Peyer's patch (tissue), 4 donors: Measurements from ENCODE around the gene MGAT5B. TPM values are rescaled to one million over a fixed set of nuclear protein-coding genes. Genes with fewer than 3 reads are reported as not detected.
A peak's percentile ranks its signal among the peaks of the same experiment; 100 is the strongest.

ENCODE experiments used
- DNase-seq, 3 donors: peaks; one replicate each; pipeline ENCODE4 v3.0.0-alpha.2; 2017 to 2019
- H3K27ac ChIP-seq, 4 donors: fragments of 200-600 bp; sonication (generic); one replicate each; pipeline ENCODE4 v1.5.1; 2016 to 2019
- H3K27me3 ChIP-seq, 2 donors: fragments of 200-600 bp; sonication (generic); one replicate each; pipeline ENCODE4 v1.5.1; 2019
- H3K36me3 ChIP-seq, 3 donors: fragments of 200-600 bp; sonication (generic); one replicate each; pipeline ENCODE4 v1.5.1; 2016 to 2019
- H3K4me1 ChIP-seq, 4 donors: fragments of 200-600 bp; sonication (generic); one replicate each; pipeline ENCODE4 v1.5.1; 2016 to 2019
- H3K4me3 ChIP-seq, 4 donors: fragments of 200-600 bp; sonication (generic); 1 replicate in 3 of 4; 2 replicates in 1 of 4; pipeline ENCODE4 v1.5.1; 2016 to 2019; ENCODE audit warnings: mild to moderate bottlenecking in 1 of 4
- H3K9me3 ChIP-seq, 4 donors: fragments of 200-600 bp; sonication (generic); one replicate each; pipeline ENCODE4 v1.5.1; 2016 to 2019; ENCODE audit warnings: mild to moderate bottlenecking in 1 of 4
- POLR2A ChIP-seq, 2 donors: fragments of 450-650 bp; IDR thresholded peaks; one replicate each; pipeline ENCODE4 v1.5.1; 2017; ENCODE audit warnings: antibody characterized with exemption in 2 of 2, mild to moderate bottlenecking in 2 of 2, moderate library complexity in 2 of 2
- total RNA-seq, 4 donors: library from RNA; depleted of rRNA; stranded (reverse); fragments of >200 nt; gene quantifications; one replicate each; pipeline ENCODE4 v1.1.0, GENCODE V29; 2016
- TF ChIP-seq, protein P1 (sequence below), 6 experiments: fragments of 450-650 bp in 4 of 6; fragments of 200-600 bp in 2 of 6; sonication (generic) in 1 of 6; IDR thresholded peaks; one replicate each; pipeline ENCODE4 v1.5.1; 2017 to 2019; ENCODE audit warnings: antibody characterized with exemption in 6 of 6, mild to moderate bottlenecking in 3 of 6, moderate library complexity in 1 of 6

The MGAT5B gene
- total RNA-seq, 4 donors from 2014 or later: 0.27 to 6.6 (median 0.47) TPM; not detected in 1

DNA sequence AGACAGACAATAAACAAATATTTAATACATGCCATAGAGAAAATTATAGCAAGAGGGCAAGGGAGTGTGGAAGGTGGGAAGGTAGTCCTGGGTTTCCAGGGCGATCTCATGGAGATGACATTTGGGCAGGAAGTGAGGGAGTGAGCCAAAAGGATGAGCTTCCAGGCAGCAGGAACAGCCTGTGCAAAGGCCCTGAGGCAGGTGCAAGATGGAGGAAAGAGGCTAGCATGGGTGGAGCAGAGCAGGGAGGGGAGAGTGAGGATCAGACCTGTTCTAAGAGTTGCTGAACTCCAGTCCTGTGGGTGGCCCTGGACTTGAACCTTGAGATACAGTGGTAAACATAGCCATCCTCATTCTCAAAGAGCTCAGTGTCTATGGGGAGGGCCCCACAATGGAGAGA is 94.7 kb downstream of the MGAT5B start:
- H3K9me3 ChIP-seq: no peaks in the 10 kb centered on the region
- H3K4me3 ChIP-seq: no peak overlapping the region
- H3K36me3 ChIP-seq: no peaks in the 10 kb centered on the region
- H3K4me1 ChIP-seq: peaks cover 0 to 5% (median 0%) of the 10 kb centered on the region in 4 donors
- no peaks in the 10 kb centered on the region for H3K27me3 ChIP-seq
- no peak overlapping the region for H3K27ac ChIP-seq
- no peak for DNase-seq
- TF ChIP-seq, protein P1, sequence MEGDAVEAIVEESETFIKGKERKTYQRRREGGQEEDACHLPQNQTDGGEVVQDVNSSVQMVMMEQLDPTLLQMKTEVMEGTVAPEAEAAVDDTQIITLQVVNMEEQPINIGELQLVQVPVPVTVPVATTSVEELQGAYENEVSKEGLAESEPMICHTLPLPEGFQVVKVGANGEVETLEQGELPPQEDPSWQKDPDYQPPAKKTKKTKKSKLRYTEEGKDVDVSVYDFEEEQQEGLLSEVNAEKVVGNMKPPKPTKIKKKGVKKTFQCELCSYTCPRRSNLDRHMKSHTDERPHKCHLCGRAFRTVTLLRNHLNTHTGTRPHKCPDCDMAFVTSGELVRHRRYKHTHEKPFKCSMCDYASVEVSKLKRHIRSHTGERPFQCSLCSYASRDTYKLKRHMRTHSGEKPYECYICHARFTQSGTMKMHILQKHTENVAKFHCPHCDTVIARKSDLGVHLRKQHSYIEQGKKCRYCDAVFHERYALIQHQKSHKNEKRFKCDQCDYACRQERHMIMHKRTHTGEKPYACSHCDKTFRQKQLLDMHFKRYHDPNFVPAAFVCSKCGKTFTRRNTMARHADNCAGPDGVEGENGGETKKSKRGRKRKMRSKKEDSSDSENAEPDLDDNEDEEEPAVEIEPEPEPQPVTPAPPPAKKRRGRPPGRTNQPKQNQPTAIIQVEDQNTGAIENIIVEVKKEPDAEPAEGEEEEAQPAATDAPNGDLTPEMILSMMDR (IDR thresholded peaks at IDR 0.05): no peak
- no peak for TF ChIP-seq POLR2A (IDR thresholded peaks at IDR 0.05)

- H3K27ac ChIP-seq: no peak overlapping the region
- no peaks in the 10 kb centered on the region for H3K27me3 ChIP-seq
- no peak for DNase-seq
- TF ChIP-seq POLR2A (IDR thresholded peaks at IDR 0.05): no peak
- TF ChIP-seq, protein P1 (IDR thresholded peaks at IDR 0.05): no peak
- H3K4me3 ChIP-seq: no peak overlapping the region
- H3K36me3 ChIP-seq: no peaks in the 10 kb centered on the region
- no peaks in the 10 kb centered on the region for H3K9me3 ChIP-seq
- H3K4me1 ChIP-seq: peaks cover 0 to 11% (median 5%) of the 10 kb centered on the region in 4 donors
Observed at GRCh38 chr17:76966016-76966415, 97.8 kb downstream of the MGAT5B start.

DNA sequence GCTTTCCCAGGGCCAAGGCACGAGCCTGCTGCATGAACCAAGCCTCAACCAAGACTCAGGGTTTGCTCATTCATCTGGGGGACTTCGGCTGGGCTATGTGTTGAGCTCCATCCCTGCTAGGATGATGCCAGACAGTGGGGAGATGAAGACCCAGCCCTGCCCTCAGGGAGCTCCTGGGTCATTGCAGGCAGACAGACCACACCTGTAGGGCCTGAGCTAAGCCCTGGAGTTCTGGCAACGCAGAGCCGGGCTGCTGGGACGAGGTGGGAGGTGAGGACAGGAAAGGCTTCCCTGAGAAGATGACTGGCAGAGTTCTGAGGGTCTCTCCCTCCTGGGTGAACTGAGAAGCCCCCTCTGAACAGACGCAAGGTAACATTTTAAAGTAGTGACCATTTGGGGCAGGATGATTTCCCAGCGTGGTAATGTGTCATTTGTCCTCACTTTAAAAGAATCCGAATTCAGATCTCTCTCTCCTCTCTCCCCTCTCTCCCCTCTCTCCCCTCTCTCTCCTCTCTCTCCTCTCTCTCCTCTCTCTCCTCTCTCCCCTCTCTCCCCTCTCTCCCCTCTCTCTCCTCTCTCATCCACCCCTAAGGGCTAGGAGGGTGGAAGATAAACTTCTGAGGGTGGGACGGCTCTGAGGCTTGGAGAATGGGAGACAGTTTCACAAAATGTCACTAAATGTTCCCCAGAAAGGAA is 98.4 kb downstream of the MGAT5B start:
- Histone ChIP-seq H3K4me1 (peaks cover 0 to 11% (median 5%) of the 10 kb centered on the region in 4 donors), H3K36me3 (no peaks in the 10 kb centered on the region), H3K4me3 (no peak overlapping the region), H3K27me3 (no peaks in the 10 kb centered on the region), H3K9me3 (no peaks in the 10 kb centered on the region), H3K27ac (no peak overlapping the region)
- TF ChIP-seq, protein P1 (IDR thresholded peaks at IDR 0.05): no peak
- TF ChIP-seq POLR2A (IDR thresholded peaks at IDR 0.05): no peak
- DNase-seq: no peak

DNA sequence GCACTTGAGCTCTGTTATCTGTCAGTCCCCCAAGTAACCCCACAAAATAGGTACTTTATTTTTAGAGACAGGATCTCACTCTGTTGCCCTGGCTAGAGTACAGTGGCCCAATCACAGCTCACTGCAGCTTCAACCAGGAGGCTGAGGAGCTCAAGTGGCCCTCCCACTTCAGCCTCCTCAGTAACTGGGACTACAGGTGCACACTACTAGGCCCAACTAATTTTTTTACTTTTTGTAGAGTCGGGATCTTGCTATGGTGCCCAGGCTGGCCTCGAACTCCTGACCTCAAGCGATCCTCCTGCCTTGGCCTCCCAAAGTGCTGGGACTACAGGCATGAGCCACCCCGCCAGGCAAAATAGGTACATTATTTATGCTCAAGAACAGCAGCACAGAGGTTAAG is 99.6 kb downstream of the MGAT5B start:
- Histone ChIP-seq H3K4me3 (no peak overlapping the region), H3K27ac (no peak overlapping the region), H3K4me1 (peaks cover 0 to 11% (median 5%) of the 10 kb centered on the region in 4 donors), H3K27me3 (no peaks in the 10 kb centered on the region), H3K9me3 (no peaks in the 10 kb centered on the region), H3K36me3 (no peaks in the 10 kb centered on the region)
- no peak for TF ChIP-seq POLR2A (IDR thresholded peaks at IDR 0.05)
- TF ChIP-seq, protein P1 (IDR thresholded peaks at IDR 0.05): no peak
- DNase-seq: no peak

- DNase-seq: peak in 2 of 3 donors; percentile 77 to 87
- no peaks in the 10 kb centered on the region for H3K9me3 ChIP-seq
- peak overlapping the region in 1 of 4 donors; percentile 18 for H3K27ac ChIP-seq
- peaks cover 0 to 11% (median 5%) of the 10 kb centered on the region in 4 donors for H3K4me1 ChIP-seq
- TF ChIP-seq, protein P1 (IDR thresholded peaks at IDR 0.05): no peak
- no peak for TF ChIP-seq POLR2A (IDR thresholded peaks at IDR 0.05)
- no peaks in the 10 kb centered on the region for H3K36me3 ChIP-seq
- peak overlapping the region; percentile 22 to 40 (median 30) for H3K4me3 ChIP-seq
- H3K27me3 ChIP-seq: no peaks in the 10 kb centered on the region
Observed at GRCh38 chr17:76968707-76969597, 100.7 kb downstream of the MGAT5B start.
